K562 (cell line): ENCODE data around the gene MPV17L2. TPM values are rescaled to one million over a fixed set of nuclear protein-coding genes. Genes with fewer than 3 reads are reported as not detected.
A peak's percentile ranks its signal among the peaks of the same experiment; 100 is the strongest.

Experiments
- ATAC-seq: fragments of 200-7000 bp; cut with Tn5 transposase; 3 replicates; pipeline ENCODE4 v1.9.1; 2020; ENCODE audit warnings: moderate library complexity
- BruUV-seq: library from RNA; stranded (reverse); fragments of 400-500 nt; replicated peaks from 2 replicates; lab custom pipeline; 2021; lab: Mats Ljungman, UMichigan
- CTCF ChIA-PET: fragments of 300-600 bp; formaldehyde crosslinking; extraction: SDS; loops from one replicate; lab custom pipeline; 2021; ENCODE audit warnings: low intra/inter-chr PET ratio; lab: Yijun Ruan, JAX
- POLR2A ChIA-PET: fragments of 300-600, 350-650 bp; sonication (Branson Sonifier 250); formaldehyde crosslinking; extraction: SDS; loops from one replicate; lab custom pipeline; 2021; ENCODE audit warnings: antibody characterized with exemption, inconsistent platforms; lab: Yijun Ruan, JAX
- DNase-seq, 4 experiments: peaks; one replicate each; pipeline versions ENCODE4 v3.0.0 to v3.0.0-alpha.2; 2011 to 2018; ENCODE audit warnings: low spot score in 3 of 4, mixed read lengths in 3 of 4; ENCODE audit errors: extremely low read depth in 1 of 4
- FAIRE-seq: peaks from 2 replicates; lab custom pipeline; 2011; peaks lifted over from hg19 to GRCh38; lab: Jason Lieb, UNC
- H2AFZ ChIP-seq: 2 replicates; pipeline ENCODE4 v1.6.0; 2011; ENCODE audit warnings: low read depth, low read length, control low read depth, inconsistent platforms
- H3K27ac ChIP-seq: fragments of 200-600 bp; 3 replicates; pipeline ENCODE4 v1.8.0; 2011; ENCODE audit warnings: low read depth, mild to moderate bottlenecking, control low read depth, inconsistent platforms, low read length, moderate library complexity, mixed read lengths; ENCODE audit errors: extremely low read depth
- H3K27me3 ChIP-seq, 2 experiments: fragments of 300-600 bp in 1 of 2; 2 replicates in 1 of 2; 3 replicates in 1 of 2; pipeline versions ENCODE4 v1.6.0 to v1.8.0; 2011; ENCODE audit warnings: inconsistent platforms in 2 of 2, low read length in 2 of 2, mild to moderate bottlenecking in 1 of 2, mixed read lengths in 1 of 2, moderate library complexity in 1 of 2; ENCODE audit not compliant: control insufficient read depth in 2 of 2, insufficient read depth in 2 of 2
- H3K36me3 ChIP-seq: fragments of 300-600 bp; 3 replicates; pipeline ENCODE4 v1.8.0; 2011; ENCODE audit warnings: mild to moderate bottlenecking, low read length, inconsistent platforms; ENCODE audit not compliant: control insufficient read depth, insufficient read depth
- H3K4me1 ChIP-seq, 2 experiments: fragments of 200-600 bp in 1 of 2; replicated peaks in 1 of 2; 2 replicates in 1 of 2; 3 replicates in 1 of 2; pipeline versions ENCODE4 v1.5.1 to v1.8.0; 2011; ENCODE audit warnings: inconsistent platforms in 2 of 2, low read length in 2 of 2, mild to moderate bottlenecking in 1 of 2, mixed read lengths in 1 of 2, moderate library complexity in 1 of 2; ENCODE audit not compliant: control insufficient read depth in 2 of 2, insufficient read depth in 2 of 2
- H3K4me2 ChIP-seq: 2 replicates; pipeline ENCODE4 v1.6.1; 2011; ENCODE audit warnings: low read length, control low read depth, inconsistent platforms, mixed read lengths; ENCODE audit not compliant: insufficient read depth
- H3K4me3 ChIP-seq: fragments of 200-600 bp; sonication (generic), shearing (Covaris generic); 2 replicates; pipeline ENCODE4 v1.5.1; 2016; ENCODE audit warnings: control low read depth, inconsistent platforms
- H3K79me2 ChIP-seq: fragments of 200-600 bp; 3 replicates; pipeline ENCODE4 v1.8.0; 2011; ENCODE audit warnings: low read length, inconsistent platforms; ENCODE audit not compliant: control insufficient read depth, insufficient read depth
- H3K9ac ChIP-seq, 2 experiments: 2 replicates each; pipeline versions ENCODE4 v1.6.0 to v1.6.1; 2011; ENCODE audit warnings: low read depth in 2 of 2, low read length in 2 of 2, control low read depth in 1 of 2, inconsistent platforms in 1 of 2, mild to moderate bottlenecking in 1 of 2, mixed read lengths in 1 of 2; ENCODE audit not compliant: insufficient read depth in 1 of 2
- H3K9me1 ChIP-seq: one replicate; pipeline ENCODE4 v1.6.0; 2011; ENCODE audit warnings: inconsistent platforms, mild to moderate bottlenecking, low read length, moderate library complexity; ENCODE audit not compliant: control insufficient read depth, insufficient read depth
- H3K9me3 ChIP-seq: replicated peaks from 2 replicates; pipeline ENCODE4 v1.5.1; 2011; ENCODE audit warnings: low read depth, low read length, inconsistent platforms; ENCODE audit not compliant: control insufficient read depth, insufficient read depth
- H4K20me1 ChIP-seq: replicated peaks from 2 replicates; pipeline ENCODE4 v1.6.1; 2011; ENCODE audit warnings: low read length, inconsistent platforms, mixed read lengths; ENCODE audit not compliant: control insufficient read depth, insufficient read depth
- ADNP ChIP-seq: fragments of 200-800 bp; sonication (Bioruptor generic); IDR thresholded peaks from 2 replicates; pipeline ENCODE4 v1.6.1; 2016; ENCODE audit warnings: missing genetic modification characterization, missing compliant biosample characterization
- BCOR ChIP-seq: fragments of 450-650 bp; IDR thresholded peaks from 2 replicates; pipeline ENCODE4 v1.6.1; 2016
- DLX4 ChIP-seq: fragments of 250-450 bp; sonication (Bioruptor Pico); IDR thresholded peaks from 2 replicates; pipeline ENCODE4 v1.6.1; 2021; ENCODE audit warnings: mild to moderate bottlenecking
- HMBOX1 ChIP-seq: sonication (generic); IDR thresholded peaks from 2 replicates; pipeline ENCODE4 v1.6.1; 2016
- KDM1A ChIP-seq, 2 experiments: fragments of 450-650 bp; IDR thresholded peaks; 2 replicates each; pipeline ENCODE4 v1.6.1; 2016; ENCODE audit warnings: mild to moderate bottlenecking in 2 of 2
- MAFG ChIP-seq: fragments of 450-650 bp; conservative IDR thresholded peaks from 2 replicates; pipeline ENCODE4 v1.6.1; 2016; ENCODE audit warnings: missing genetic modification characterization, missing compliant biosample characterization
- MIER1 ChIP-seq: fragments of 450-650 bp; IDR thresholded peaks from 2 replicates; pipeline ENCODE4 v1.6.1; 2016; ENCODE audit warnings: antibody characterized with exemption, mild to moderate bottlenecking, low read depth
- POLR2AphosphoS5 ChIP-seq: IDR thresholded peaks from 2 replicates; pipeline ENCODE4 v1.6.1; 2011; ENCODE audit warnings: mild to moderate bottlenecking, low read depth, low read length, moderate library complexity; ENCODE audit not compliant: control insufficient read depth, insufficient read depth
- PTTG1 ChIP-seq: fragments of 450-650 bp; IDR thresholded peaks from 2 replicates; pipeline ENCODE4 v1.6.1; 2016; ENCODE audit warnings: low read depth, mild to moderate bottlenecking, missing genetic modification characterization, missing compliant biosample characterization
- RBM25 ChIP-seq: fragments of 200-400 bp; formaldehyde crosslinking; IDR thresholded peaks from 2 replicates; pipeline ENCODE4 v1.6.1; 2018; ENCODE audit warnings: low read length, low read depth, moderate library complexity; ENCODE audit not compliant: severe bottlenecking
- TAL1 ChIP-seq: fragments of 450-650 bp; IDR thresholded peaks from 2 replicates; pipeline ENCODE4 v1.6.1; 2016; ENCODE audit warnings: mild to moderate bottlenecking
- TBL1XR1 ChIP-seq, 2 experiments: IDR thresholded peaks; 2 replicates each; pipeline ENCODE4 v1.6.1; 2012; ENCODE audit warnings: improper control_type of control experiment in 2 of 2, low read length in 2 of 2, mild to moderate bottlenecking in 1 of 2
- ZNF140 ChIP-seq: fragments of 250-450 bp; sonication (Bioruptor Pico); IDR thresholded peaks from 2 replicates; pipeline ENCODE4 v1.8.0; 2021; ENCODE audit warnings: moderate library complexity, mild to moderate bottlenecking, inconsistent platforms
- ZNF717 ChIP-seq: fragments of 250-450 bp; sonication (Bioruptor Pico); IDR thresholded peaks from 2 replicates; pipeline ENCODE4 v1.5.0; 2021
- WGBS: fragments of 100-300 bp; shearing (Covaris generic); methylation state at CpG from one replicate; pipeline ENCODE4 v1.1.6; 2016; ENCODE audit warnings: low coverage, mixed read lengths; ENCODE audit not compliant: insufficient coverage; ENCODE audit errors: missing lambda C conversion rate; 5-methylcytosine and 5-hydroxymethylcytosine counted together
- in situ Hi-C: fragments of 300-500 bp; cut with MboI; formaldehyde crosslinking; loops from 4 replicates; pipeline ENCODE4 v1.15.0; 2018; ENCODE audit warnings: inconsistent platforms, mixed read lengths
- intact Hi-C: fragments of 100-400 bp; cut with micrococcal nuclease; formaldehyde crosslinking; loops from 2 replicates; pipeline ENCODE4 v1.14.2; 2022
- polyA plus RNA-seq, 8 experiments: library from polyadenylated mRNA; depleted of rRNA in 4 of 8; stranded (reverse) in 5 of 8; unstranded in 3 of 8; fragments of >200 nt; fragmentation: Nextera tagmentation in 2 of 8; fragmentation: Illumina TruSeq in 1 of 8; extraction: Ambion mirVana in 2 of 8; extraction: Trizol in 1 of 8; gene quantifications; 2 replicates each; pipeline versions ENCODE4 v1.2.1 to v1.2.3, GENCODE V29; 2011 to 2014; ENCODE audit warnings: inconsistent platforms in 1 of 8, missing spikeins in 1 of 8
- total RNA-seq, 7 experiments: library from RNA; depleted of rRNA in 6 of 7; stranded (reverse); fragments of >200 nt in 6 of 7; fragmentation: Illumina TruSeq in 2 of 7; extraction: Trizol in 2 of 7; gene quantifications; 2 replicates each; pipeline versions ENCODE4 v1.2.1 to v1.2.3, GENCODE V29; 2011 to 2021; ENCODE audit warnings: low replicate concordance in 1 of 7
- TF ChIP-seq, protein P1 (sequence below): sonication (generic); formaldehyde crosslinking; IDR thresholded peaks from 2 replicates; pipeline ENCODE4 v1.8.1; 2023; ENCODE audit warnings: mild to moderate bottlenecking, missing genetic modification reagents
- TF ChIP-seq, protein P2 (sequence below): sonication (generic); formaldehyde crosslinking; IDR thresholded peaks from 2 replicates; pipeline ENCODE4 v1.8.0; 2022; ENCODE audit warnings: mild to moderate bottlenecking, missing genetic modification reagents

MPV17L2 gene
- total and polyA plus RNA-seq, 9 of the 15 experiments (the other 6 are each of a cell fraction or from before 2014, with no cell fraction given): 10.6 to 60.2 (median 28.5) TPM

- in situ Hi-C loops: loop anchor here (10.0 kb wide), 1 partner anchor 159 kb away; the partner anchor contains the start of gene ARRDC2
- H2AFZ ChIP-seq: no peak overlapping the region
- H3K4me2 ChIP-seq: no peak overlapping the region
- no peak for ATAC-seq
- peaks cover 79% of the 10 kb centered on the region; the same call in 2 of the 3 replicates for H3K36me3 ChIP-seq
- BruUV-seq: no TSS peak
- no peak for DNase-seq
- H3K27me3 ChIP-seq: no peaks in the 10 kb centered on the region
- peaks cover 3% of the 10 kb centered on the region for H3K9me1 ChIP-seq
- H3K9me3 ChIP-seq: no peaks in the 10 kb centered on the region
- TF ChIP-seq DLX4 (CRISPR knock-in tag): no peak
- TF ChIP-seq ZNF717 (CRISPR knock-in tag): no peak
- TF ChIP-seq PTTG1 (tag): no peak
- TF ChIP-seq HMBOX1: no peak
- TF ChIP-seq, protein P1, sequence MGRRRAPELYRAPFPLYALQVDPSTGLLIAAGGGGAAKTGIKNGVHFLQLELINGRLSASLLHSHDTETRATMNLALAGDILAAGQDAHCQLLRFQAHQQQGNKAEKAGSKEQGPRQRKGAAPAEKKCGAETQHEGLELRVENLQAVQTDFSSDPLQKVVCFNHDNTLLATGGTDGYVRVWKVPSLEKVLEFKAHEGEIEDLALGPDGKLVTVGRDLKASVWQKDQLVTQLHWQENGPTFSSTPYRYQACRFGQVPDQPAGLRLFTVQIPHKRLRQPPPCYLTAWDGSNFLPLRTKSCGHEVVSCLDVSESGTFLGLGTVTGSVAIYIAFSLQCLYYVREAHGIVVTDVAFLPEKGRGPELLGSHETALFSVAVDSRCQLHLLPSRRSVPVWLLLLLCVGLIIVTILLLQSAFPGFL (CRISPR knock-in tag): no peak
- TF ChIP-seq, protein P2, sequence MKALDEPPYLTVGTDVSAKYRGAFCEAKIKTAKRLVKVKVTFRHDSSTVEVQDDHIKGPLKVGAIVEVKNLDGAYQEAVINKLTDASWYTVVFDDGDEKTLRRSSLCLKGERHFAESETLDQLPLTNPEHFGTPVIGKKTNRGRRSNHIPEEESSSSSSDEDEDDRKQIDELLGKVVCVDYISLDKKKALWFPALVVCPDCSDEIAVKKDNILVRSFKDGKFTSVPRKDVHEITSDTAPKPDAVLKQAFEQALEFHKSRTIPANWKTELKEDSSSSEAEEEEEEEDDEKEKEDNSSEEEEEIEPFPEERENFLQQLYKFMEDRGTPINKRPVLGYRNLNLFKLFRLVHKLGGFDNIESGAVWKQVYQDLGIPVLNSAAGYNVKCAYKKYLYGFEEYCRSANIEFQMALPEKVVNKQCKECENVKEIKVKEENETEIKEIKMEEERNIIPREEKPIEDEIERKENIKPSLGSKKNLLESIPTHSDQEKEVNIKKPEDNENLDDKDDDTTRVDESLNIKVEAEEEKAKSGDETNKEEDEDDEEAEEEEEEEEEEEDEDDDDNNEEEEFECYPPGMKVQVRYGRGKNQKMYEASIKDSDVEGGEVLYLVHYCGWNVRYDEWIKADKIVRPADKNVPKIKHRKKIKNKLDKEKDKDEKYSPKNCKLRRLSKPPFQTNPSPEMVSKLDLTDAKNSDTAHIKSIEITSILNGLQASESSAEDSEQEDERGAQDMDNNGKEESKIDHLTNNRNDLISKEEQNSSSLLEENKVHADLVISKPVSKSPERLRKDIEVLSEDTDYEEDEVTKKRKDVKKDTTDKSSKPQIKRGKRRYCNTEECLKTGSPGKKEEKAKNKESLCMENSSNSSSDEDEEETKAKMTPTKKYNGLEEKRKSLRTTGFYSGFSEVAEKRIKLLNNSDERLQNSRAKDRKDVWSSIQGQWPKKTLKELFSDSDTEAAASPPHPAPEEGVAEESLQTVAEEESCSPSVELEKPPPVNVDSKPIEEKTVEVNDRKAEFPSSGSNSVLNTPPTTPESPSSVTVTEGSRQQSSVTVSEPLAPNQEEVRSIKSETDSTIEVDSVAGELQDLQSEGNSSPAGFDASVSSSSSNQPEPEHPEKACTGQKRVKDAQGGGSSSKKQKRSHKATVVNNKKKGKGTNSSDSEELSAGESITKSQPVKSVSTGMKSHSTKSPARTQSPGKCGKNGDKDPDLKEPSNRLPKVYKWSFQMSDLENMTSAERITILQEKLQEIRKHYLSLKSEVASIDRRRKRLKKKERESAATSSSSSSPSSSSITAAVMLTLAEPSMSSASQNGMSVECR (CRISPR knock-in tag): no peak
- no peak for TF ChIP-seq ZNF140 (CRISPR knock-in tag)
- no peak for TF ChIP-seq MAFG
- TF ChIP-seq KDM1A (IDR thresholded peaks at IDR 0.05): 0 out of 4 replicates have a peak, but pooled peaks of 1 of the 2 experiments have one; percentile 19
- TF ChIP-seq ADNP (tag): 0 out of 2 replicates have a peak, but pooled peaks have one; percentile 42
- TF ChIP-seq RBM25: peak; percentile 88
- TF ChIP-seq TBL1XR1 (IDR thresholded peaks at IDR 0.05; ENCODE audit: low read length in 2 of 2): no peak
- TF ChIP-seq POLR2AphosphoS5: no peak
- no peak for TF ChIP-seq MIER1
- peak; percentile 76 for TF ChIP-seq BCOR
- TF ChIP-seq TAL1: no peak
- H4K20me1 ChIP-seq: peaks cover 8% of the 10 kb centered on the region; the same call in 1 of the 2 replicates
- no peak for FAIRE-seq
- peaks cover 17% of the 10 kb centered on the region for H3K79me2 ChIP-seq
- no peak overlapping the region for H3K9ac ChIP-seq
- H3K4me1 ChIP-seq: peaks cover 14 to 31% of the 10 kb centered on the region in 2 experiments
- ChIA-PET POLR2A (interaction anchor here (0.7 to 1.8 kb wide), 2 partner anchors 10 to 151 kb away, joined by 3 to 6 read pairs; partner anchors contain the start of gene IFI30), CTCF (no interaction called here)
- intact Hi-C loops: loop anchor here (10.0 kb wide), 1 partner anchor 159 kb away; the partner anchor contains the start of gene ARRDC2
- no peak overlapping the region for H3K4me3 ChIP-seq
- 96% methylated on average over 7 of the region's 7 CpGs for WGBS
- no peak overlapping the region for H3K27ac ChIP-seq
These were observed 28.9 kb upstream of the MPV17L2 start for GRCh38 chr19:18164072-18164471.
